SK-N-MC (cell line): ENCODE results near the gene DYRK1B.
"Not testable (repeated sequence)": the region's sequence is repeated elsewhere in the genome, so short reads cannot be mapped to it uniquely, and the experiment has no call there.

Experiments used
- DNase-seq: peaks from one replicate; pipeline ENCODE4 v3.0.0-alpha.2; 2011; ENCODE audit warnings: low read depth, low spot score
- H3K27ac ChIP-seq: fragments of 200-600 bp; sonication (generic); 2 replicates; pipeline ENCODE4 v1.5.1; 2016; ENCODE audit warnings: mixed run types
- H3K36me3 ChIP-seq: fragments of 200-600 bp; sonication (generic); 2 replicates; pipeline ENCODE4 v1.6.1; 2017; ENCODE audit warnings: antibody characterized with exemption, low read length, mixed read lengths; ENCODE audit not compliant: insufficient read depth
- H3K4me3 ChIP-seq: fragments of 200-600 bp; sonication (generic); 2 replicates; pipeline ENCODE4 v1.5.1; 2016
- H3K9ac ChIP-seq: fragments of 200-600 bp; sonication (generic); 2 replicates; pipeline ENCODE4 v1.8.0; 2017; ENCODE audit warnings: mixed run types, mixed read lengths; ENCODE audit not compliant: insufficient read length
- H3K9me3 ChIP-seq: fragments of 200-600 bp; sonication (generic); 2 replicates; pipeline ENCODE4 v1.6.1; 2017; ENCODE audit warnings: low read depth, mild to moderate bottlenecking, antibody characterized with exemption, low read length, moderate library complexity, mixed read lengths
- EZH2 ChIP-seq: fragments of 200-600 bp; sonication (generic); IDR thresholded peaks from one replicate; pipeline ENCODE4 v1.6.1; 2017; ENCODE audit warnings: antibody characterized with exemption
- FOXP2 ChIP-seq: optimal IDR thresholded peaks from 2 replicates; pipeline ENCODE3; 2011; ENCODE audit warnings: mild to moderate bottlenecking, moderate library complexity; ENCODE audit not compliant: insufficient read depth; ENCODE audit errors: extremely low read length, control extremely low read depth
- POLR2AphosphoS5 ChIP-seq: IDR thresholded peaks from 2 replicates; pipeline ENCODE4 v1.6.1; 2012; ENCODE audit warnings: mild to moderate bottlenecking, low read depth, low read length, borderline replicate concordance

Gene DYRK1B

DNA sequence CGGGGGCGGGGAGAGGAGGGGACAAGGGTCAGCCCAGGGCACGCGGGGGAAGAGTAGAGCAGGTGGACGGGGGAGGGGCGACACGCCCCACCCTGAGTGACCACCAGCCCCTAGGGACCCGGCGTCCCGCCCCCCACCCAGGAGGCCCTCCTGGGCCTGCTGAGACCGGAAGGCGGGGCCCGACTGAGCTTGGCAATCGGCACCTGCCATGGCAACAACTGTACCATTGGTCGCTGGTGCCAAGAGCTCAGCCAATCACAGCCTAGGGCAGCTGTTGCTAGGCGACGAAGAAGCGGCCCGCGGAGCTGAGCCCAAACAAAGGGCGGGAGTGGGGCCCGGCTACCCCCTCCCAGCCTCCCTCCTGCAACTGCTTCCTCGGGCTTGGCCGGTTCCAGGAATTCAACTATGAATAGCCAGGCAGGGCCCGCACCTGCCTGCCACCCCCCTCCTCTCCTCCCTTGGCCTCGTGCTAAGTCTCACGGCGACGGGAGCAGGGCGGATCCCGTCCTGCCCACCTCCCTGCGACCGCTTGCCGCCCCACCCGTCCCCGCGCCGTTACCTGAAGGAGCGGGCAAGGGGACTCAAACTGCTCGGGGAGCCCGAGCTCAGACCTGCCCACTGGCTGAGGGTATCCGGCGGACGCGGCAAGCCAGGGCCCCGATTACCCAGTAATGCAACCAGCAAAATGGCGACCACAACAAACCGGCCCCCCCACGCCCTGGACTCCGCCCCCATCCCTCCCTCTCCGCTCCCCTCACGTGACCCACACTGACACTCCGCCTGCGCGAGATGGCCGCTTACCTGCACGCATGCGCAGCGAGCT is at the start of gene DYRK1B:
DYRK1B (minus strand) TSS at position 699 of the 823 bp plus-strand sequence. CDS start 2,295 bp downstream, outside the sequence.
- Histone ChIP-seq H3K9ac (peak within 1 kb of the TSS; percentile 93), H3K27ac (peak within 1 kb of the TSS; percentile 86; the same call in 1 of the 2 replicates), H3K36me3 (peaks cover 71% of the 10 kb centered on the region), H3K9me3 (no peaks in the 10 kb centered on the region), H3K4me3 (peak within 1 kb of the TSS; percentile 100)
- TF ChIP-seq POLR2AphosphoS5, result peak; percentile 74; the same call in 1 of the 2 replicates
- TF ChIP-seq EZH2, result no peak
- TF ChIP-seq FOXP2, result peak; percentile 14
- peak; percentile 85 for DNase-seq

DNA sequence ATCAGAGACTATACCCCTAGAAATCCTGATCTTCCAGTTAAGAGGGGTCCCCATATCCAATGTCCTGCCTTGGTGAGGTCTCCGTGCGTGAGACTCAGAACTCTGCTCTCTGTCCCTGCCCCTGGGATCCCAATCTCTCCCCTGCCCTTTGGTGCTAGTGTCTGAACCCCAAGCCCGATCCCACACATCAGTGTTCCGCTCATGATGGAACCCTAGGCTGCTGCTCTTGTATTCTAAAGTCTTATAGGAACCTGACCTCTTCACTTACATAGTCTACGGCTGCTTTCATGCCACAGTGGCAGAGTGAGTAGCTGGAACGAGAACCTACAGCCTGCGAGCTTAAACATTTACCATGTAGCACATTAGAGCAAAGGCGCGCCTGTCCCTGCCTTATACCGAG is 48.7 kb upstream of the DYRK1B start:
- H3K36me3 ChIP-seq, H3K9me3 ChIP-seq, DNase-seq, H3K9ac ChIP-seq, H3K4me3 ChIP-seq, H3K27ac ChIP-seq: not testable (repeated sequence)

DNA sequence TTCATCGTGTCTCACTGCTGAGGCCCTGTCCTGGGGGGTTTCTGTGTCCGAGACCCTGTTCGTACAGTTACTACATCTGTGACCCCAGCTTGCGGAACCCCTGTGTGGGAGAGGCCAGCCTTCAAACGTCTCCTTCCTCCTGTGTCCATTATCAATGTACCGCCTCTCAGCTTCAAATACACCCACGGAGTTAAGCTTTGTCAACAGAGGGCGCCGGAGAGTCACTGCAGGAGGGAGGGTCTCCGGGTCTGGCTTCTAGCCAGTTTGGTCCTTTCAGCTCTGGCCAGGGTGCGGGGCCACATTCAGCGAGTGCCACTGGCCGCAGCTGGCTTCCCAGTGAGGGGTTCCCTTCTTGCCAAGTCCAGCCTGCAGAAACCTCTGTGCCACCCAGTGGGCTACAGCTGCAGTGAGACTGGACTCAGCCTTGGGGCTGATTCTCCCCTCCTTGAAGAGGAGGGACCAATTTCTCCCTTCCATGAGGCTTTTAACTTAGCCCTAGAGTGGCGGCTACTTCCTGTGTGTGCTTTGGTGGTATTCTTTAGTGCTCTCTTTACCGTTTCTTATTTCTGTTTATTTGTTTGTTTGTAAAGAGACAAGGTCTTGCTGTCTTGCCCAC is 47.6 kb upstream of the DYRK1B start:
- not testable (repeated sequence) for H3K36me3 ChIP-seq, H3K9ac ChIP-seq, DNase-seq, H3K27ac ChIP-seq, H3K4me3 ChIP-seq, H3K9me3 ChIP-seq

DNA sequence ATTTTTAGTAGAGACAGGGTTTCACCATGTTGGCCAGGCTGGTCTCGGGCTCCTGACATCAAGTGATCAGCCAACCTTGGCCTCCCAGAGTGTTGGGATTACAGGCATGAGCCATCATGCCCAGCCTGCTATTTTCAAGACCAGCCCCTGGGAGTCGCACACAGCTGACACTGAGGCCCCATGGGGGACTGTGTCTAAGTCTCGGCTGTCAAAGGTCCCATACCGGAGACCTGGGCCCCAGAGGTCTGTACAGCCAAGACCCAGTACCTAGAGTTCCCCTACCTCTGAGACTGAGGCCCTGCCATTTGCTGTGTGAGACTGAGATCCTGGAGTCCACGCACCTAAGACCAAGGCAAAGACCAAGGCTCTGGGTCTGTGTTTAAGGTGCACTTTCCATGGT is 46.3 kb upstream of the DYRK1B start:
- H3K36me3 ChIP-seq, H3K27ac ChIP-seq, H3K9ac ChIP-seq, H3K9me3 ChIP-seq, H3K4me3 ChIP-seq, DNase-seq: not testable (repeated sequence)

DNA sequence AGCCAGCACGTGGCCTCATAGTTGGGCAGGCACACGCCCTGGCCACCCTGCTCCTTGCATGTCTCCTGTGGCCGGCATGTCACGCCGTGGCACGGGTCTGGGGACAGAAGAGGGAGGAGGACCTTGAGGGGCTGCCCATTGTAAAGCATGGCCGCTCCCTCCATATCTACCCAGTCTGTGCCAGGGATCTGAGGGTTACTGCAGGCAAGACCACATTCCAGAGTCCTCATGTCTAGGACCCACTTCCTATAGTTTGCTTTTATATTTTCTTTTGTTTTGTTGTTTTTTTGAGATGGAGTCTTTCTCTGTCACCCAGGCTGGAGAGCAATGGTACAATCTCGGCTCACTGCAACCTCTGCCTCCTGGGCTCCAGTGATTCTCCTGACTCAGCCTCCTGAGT is 45.8 kb upstream of the DYRK1B start:
- not testable (repeated sequence) for H3K27ac ChIP-seq, DNase-seq, H3K9ac ChIP-seq, H3K36me3 ChIP-seq, H3K9me3 ChIP-seq, H3K4me3 ChIP-seq

DNA sequence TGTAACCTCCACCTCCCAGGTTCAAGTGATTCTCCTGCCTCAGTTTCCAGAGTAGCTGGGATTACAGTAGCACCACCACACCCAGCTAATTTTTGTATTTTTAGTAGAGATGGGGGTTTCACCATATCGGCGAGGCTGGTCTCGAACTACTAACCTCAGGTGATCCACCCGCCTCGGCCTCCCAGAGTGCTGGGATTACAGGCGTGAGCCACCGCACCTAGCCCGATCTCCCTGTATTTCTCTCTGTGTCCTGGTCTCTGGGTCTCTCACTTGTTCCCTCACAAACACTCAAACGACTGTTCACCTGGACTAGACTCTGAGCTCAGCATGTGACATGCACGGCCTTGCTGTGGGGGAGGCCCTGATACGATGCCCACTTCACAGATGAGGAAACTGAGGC is 44.9 kb upstream of the DYRK1B start:
- H3K36me3 ChIP-seq, H3K27ac ChIP-seq, H3K9ac ChIP-seq, H3K4me3 ChIP-seq, DNase-seq, H3K9me3 ChIP-seq: not testable (repeated sequence)

DNA sequence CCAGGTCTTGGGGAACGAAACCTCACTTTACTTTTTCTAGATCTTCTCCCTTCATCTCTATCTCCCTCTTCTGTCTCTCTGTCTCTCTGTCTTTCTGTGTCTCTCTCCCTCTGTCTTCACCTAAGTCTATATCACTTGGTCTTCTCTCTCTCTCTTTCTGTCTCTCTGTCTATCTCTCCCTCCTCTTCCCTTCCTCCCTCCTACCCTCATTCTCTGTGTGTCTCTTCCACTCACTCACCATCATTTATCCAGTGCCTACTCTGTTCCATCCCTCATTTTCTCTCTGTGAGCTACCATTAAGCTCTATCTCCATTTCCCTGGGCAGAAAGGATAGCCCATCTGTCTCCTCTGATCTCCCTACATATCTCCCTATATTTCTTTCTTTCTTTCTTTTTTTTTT is 44.4 kb upstream of the DYRK1B start:
- Histone ChIP-seq H3K27ac (no peak overlapping the region), H3K9ac (no peak overlapping the region), H3K4me3 (no peak overlapping the region), H3K9me3 (no peaks in the 10 kb centered on the region), H3K36me3 (no peaks in the 10 kb centered on the region)
- TF ChIP-seq EZH2 (no peak), FOXP2 (no peak), POLR2AphosphoS5 (no peak)
- no peak for DNase-seq

DNA sequence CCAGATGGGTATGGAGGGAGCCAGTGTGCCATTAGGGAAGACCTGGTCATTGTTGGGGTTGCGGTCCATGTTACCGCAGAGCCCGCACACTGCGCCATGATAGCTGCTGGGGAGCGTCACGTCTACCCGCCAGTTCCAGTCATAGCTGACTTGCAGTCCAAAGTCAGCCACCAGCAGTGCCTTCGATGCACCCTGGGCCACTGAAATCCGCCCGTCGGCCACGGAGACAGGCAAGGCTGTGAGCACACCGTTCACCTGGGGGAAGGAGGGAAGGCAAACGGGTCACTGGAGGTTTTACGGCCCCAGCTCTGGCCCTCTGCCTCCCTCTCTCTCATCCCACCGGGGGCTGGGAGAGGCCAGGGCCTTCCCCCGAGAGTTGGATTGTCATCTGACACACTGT is 44.0 kb upstream of the DYRK1B start:
- H3K9ac ChIP-seq, H3K27ac ChIP-seq, DNase-seq, H3K36me3 ChIP-seq, H3K9me3 ChIP-seq, H3K4me3 ChIP-seq: not testable (repeated sequence)

DNA sequence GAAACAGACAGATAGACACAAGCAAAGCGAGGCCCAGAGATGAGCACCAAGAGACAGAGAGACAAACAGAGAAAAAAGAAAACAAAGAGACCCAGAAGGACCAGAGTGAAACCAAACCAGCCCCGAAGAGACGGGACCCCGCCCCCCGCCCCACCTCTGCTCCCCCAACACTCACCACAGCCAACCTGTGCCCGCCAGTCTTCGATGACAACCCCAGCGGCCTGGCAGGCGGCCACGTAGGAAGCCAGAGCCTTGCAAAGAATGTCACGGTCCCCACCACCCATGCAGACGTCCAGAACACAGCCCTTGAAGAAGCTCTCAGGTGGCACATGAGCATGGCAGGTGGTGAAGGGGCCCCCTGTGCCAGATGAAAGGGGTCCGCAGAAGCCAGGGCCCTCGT is 43.5 kb upstream of the DYRK1B start:
- H3K27ac ChIP-seq, DNase-seq, H3K9ac ChIP-seq, H3K9me3 ChIP-seq, H3K4me3 ChIP-seq, H3K36me3 ChIP-seq: not testable (repeated sequence)

DNA sequence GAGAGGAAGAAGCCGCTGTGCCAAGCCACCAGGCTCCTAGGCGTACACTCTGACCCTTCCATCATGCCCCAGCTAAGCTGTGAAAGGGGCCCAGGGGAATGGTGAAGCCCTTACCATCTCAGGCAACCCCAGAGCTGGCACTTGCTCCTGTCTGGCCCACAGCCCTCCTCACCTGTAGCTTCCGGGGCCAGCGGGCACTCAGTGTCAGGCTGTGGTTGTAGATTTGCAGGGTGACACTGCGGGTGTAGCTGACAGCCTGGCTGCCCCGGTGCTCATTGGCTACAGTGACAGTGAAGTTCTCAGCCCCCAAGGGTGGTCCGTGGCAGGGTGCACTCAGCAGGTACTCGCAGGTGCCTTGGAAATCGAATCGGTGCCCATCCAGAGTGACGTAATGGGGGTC is 42.5 kb upstream of the DYRK1B start:
- not testable (repeated sequence) for DNase-seq, H3K27ac ChIP-seq, H3K9me3 ChIP-seq, H3K4me3 ChIP-seq, H3K36me3 ChIP-seq, H3K9ac ChIP-seq

DNA sequence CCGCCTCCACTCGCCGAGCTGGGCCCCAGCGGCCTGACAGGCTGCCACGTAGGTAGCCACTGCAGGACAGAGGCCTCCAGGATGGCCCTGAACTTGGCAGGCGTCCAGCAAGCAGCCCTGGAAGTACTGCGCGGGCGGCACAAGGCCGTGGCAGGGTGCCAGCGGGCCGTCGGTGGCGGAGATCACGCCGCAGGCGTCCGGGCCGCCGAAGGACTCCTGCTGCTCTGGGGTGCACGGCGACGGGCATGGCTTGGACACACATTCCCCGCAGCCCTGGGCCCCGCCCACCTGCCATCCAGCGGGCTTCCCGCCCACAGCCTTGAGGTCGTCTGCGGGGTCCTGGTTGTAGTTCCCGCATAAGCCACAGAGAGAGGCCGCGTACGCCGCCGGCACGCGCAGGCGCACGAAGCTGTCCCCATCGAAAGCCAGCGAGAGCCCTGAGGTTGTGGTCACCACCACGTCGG is 41.5 kb upstream of the DYRK1B start:
- not testable (repeated sequence) for H3K36me3 ChIP-seq, H3K4me3 ChIP-seq, H3K9ac ChIP-seq, H3K9me3 ChIP-seq, DNase-seq, H3K27ac ChIP-seq
